Uterus (tissue), 2 donors: ENCODE data around the gene ARFRP1.

Experiments used
- POLR2A ChIP-seq, 2 donors: fragments of 450-650 bp; IDR thresholded peaks; one replicate each; pipeline ENCODE4 v1.6.1; 2016; ENCODE audit warnings: antibody characterized with exemption in 2 of 2, mild to moderate bottlenecking in 1 of 2, moderate library complexity in 1 of 2
- TF ChIP-seq, protein P1 (sequence below), 4 experiments: fragments of 200-600 bp in 2 of 4; fragments of 450-650 bp in 2 of 4; sonication (generic) in 2 of 4; IDR thresholded peaks; one replicate each; pipeline ENCODE4 v1.5.1; 2016 to 2019; ENCODE audit warnings: antibody characterized with exemption in 4 of 4, mild to moderate bottlenecking in 2 of 4, moderate library complexity in 1 of 4

DNA sequence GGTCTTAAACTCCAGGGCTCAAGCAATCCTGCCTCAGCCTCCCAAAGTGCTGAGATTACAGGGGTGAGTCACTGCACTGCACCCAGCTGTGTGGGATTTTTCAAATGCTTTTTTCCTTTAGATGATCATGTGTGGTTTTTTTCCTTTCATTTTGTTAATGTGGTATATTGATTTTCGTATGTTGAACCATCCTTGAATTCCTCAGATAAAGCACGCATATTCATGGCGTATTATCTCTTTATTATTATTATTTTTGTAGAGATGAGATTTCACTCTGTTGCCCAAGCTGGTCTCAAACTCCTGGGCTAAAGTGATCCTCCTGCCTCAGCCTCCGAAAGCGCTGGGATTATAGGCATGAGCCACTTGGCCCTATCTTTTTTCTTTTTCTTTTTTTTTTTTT is 7.1 kb upstream of the ARFRP1 start:
- TF ChIP-seq, protein P1, sequence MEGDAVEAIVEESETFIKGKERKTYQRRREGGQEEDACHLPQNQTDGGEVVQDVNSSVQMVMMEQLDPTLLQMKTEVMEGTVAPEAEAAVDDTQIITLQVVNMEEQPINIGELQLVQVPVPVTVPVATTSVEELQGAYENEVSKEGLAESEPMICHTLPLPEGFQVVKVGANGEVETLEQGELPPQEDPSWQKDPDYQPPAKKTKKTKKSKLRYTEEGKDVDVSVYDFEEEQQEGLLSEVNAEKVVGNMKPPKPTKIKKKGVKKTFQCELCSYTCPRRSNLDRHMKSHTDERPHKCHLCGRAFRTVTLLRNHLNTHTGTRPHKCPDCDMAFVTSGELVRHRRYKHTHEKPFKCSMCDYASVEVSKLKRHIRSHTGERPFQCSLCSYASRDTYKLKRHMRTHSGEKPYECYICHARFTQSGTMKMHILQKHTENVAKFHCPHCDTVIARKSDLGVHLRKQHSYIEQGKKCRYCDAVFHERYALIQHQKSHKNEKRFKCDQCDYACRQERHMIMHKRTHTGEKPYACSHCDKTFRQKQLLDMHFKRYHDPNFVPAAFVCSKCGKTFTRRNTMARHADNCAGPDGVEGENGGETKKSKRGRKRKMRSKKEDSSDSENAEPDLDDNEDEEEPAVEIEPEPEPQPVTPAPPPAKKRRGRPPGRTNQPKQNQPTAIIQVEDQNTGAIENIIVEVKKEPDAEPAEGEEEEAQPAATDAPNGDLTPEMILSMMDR (IDR thresholded peaks at IDR 0.05): no peak
- TF ChIP-seq POLR2A (IDR thresholded peaks at IDR 0.05): no peak
